A673 (cell line): ENCODE measurements around the gene TAS1R3. TPM values are rescaled to one million over a fixed set of nuclear protein-coding genes. Genes with fewer than 3 reads are reported as not detected.

ENCODE experiments used
- BruUV-seq: library from RNA; stranded (reverse); fragments of 400-500 nt; replicated peaks from 2 replicates; lab custom pipeline; 2021; lab: Mats Ljungman, UMichigan
- CTCF ChIA-PET: fragments of 300-600 bp; sonication (Branson Sonifier 250); formaldehyde crosslinking; loops from one replicate; lab custom pipeline; 2022; ENCODE audit warnings: antibody characterized with exemption; lab: Charles Lee
- POLR2A ChIA-PET: fragments of 300-600 bp; sonication (Branson Sonifier 250); formaldehyde crosslinking; loops from one replicate; lab custom pipeline; 2022; ENCODE audit warnings: antibody characterized with exemption; ENCODE audit not compliant: low non-redundant PET; lab: Charles Lee
- DNase-seq: peaks from one replicate; pipeline ENCODE4 v3.0.0-alpha.2; 2015; ENCODE audit warnings: low spot score
- H3K27ac ChIP-seq: fragments of 200-600 bp; sonication (generic); 2 replicates; pipeline ENCODE4 v1.5.1; 2016; ENCODE audit warnings: mixed run types, low read depth, mild to moderate bottlenecking, mixed read lengths, antibody characterized with exemption, low read length; ENCODE audit not compliant: poor library complexity, severe bottlenecking
- H3K27me3 ChIP-seq: fragments of 200-600 bp; sonication (generic); replicated peaks from 2 replicates; pipeline ENCODE4 v1.6.1; 2017; ENCODE audit warnings: mixed run types, low read depth, mild to moderate bottlenecking, mixed read lengths, antibody characterized with exemption, low read length; ENCODE audit not compliant: insufficient read depth, poor library complexity
- H3K36me3 ChIP-seq: fragments of 200-600 bp; sonication (generic); 2 replicates; pipeline ENCODE4 v1.6.1; 2016; ENCODE audit warnings: mixed run types, mild to moderate bottlenecking, mixed read lengths, antibody characterized with exemption, low read length; ENCODE audit not compliant: insufficient read depth, poor library complexity, severe bottlenecking
- H3K4me1 ChIP-seq: fragments of 200-600 bp; sonication (generic); 2 replicates; pipeline ENCODE4 v1.6.1; 2017; ENCODE audit warnings: mixed run types, mild to moderate bottlenecking, mixed read lengths, antibody characterized with exemption, low read length; ENCODE audit not compliant: insufficient read depth, poor library complexity, severe bottlenecking
- H3K4me3 ChIP-seq: fragments of 200-600 bp; sonication (generic); 2 replicates; pipeline ENCODE4 v1.5.1; 2016; ENCODE audit warnings: low read depth, mixed run types, mild to moderate bottlenecking, mixed read lengths, low read length; ENCODE audit not compliant: poor library complexity, severe bottlenecking
- H3K9me3 ChIP-seq: fragments of 200-600 bp; sonication (generic); 2 replicates; pipeline ENCODE4 v1.6.1; 2016; ENCODE audit warnings: mixed run types, low read depth, mild to moderate bottlenecking, mixed read lengths, antibody characterized with exemption, low read length; ENCODE audit not compliant: poor library complexity, severe bottlenecking
- EZH2 ChIP-seq: fragments of 200-600 bp; sonication (generic); IDR thresholded peaks from 2 replicates; pipeline ENCODE4 v1.6.1; 2017; ENCODE audit warnings: borderline replicate concordance, low read depth, mild to moderate bottlenecking, mixed read lengths, antibody characterized with exemption, low read length; ENCODE audit not compliant: poor library complexity, severe bottlenecking
- intact Hi-C: fragments of 100-400 bp; cut with micrococcal nuclease; formaldehyde crosslinking; loops from one replicate; pipeline ENCODE4 v1.10.0; 2022; ENCODE audit not compliant: unreplicated experiment
- total RNA-seq: library from RNA; stranded (reverse); gene quantifications from 2 replicates; pipeline ENCODE4 v1.2.3, GENCODE V29; 2021
- TF ChIP-seq, protein P1 (sequence below): fragments of 300-800, 200-600 bp; sonication (generic); conservative IDR thresholded peaks from 2 replicates; pipeline ENCODE4 v1.5.1; 2017; ENCODE audit warnings: low read depth, mild to moderate bottlenecking, antibody characterized with exemption, low read length, moderate library complexity, mixed read lengths

Gene TAS1R3
- total RNA-seq, 1 experiment from 2014 or later = 0.21 TPM

DNA sequence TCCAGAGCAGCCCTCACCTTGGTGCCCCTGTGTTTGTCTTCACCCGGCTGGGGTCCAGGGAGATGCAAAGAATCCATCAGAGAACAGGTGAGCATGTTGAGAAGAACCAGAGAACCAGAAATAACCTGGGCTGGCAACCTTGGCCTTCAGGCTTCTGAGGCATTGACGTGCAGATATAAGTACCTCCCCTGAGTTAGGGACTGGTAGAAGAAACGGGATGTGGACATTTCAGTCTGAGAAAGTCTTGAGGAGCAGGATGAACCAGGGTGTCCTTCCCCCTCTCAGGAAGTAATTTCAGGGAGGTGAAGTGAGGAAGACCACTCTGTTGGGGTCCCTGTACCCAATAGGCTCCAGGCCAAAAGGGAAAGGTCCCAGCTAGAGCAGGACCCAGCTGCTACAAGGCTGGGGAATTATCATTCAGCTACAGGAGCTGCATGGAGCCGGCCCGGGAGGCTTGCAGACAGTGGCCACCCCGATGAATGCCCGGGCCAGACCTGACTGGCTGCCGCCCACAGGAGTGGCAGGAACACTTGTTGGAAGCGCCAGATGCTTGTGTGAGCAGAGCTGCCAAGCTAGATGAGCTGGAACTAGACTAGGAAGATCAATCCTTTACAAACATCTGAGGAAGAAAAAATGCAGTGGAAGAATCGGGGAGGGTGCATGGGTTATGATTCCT, 45.6 kb downstream of the TAS1R3 start:
- CTCF ChIA-PET = no interaction called here
- DNase-seq = no peak

DNA sequence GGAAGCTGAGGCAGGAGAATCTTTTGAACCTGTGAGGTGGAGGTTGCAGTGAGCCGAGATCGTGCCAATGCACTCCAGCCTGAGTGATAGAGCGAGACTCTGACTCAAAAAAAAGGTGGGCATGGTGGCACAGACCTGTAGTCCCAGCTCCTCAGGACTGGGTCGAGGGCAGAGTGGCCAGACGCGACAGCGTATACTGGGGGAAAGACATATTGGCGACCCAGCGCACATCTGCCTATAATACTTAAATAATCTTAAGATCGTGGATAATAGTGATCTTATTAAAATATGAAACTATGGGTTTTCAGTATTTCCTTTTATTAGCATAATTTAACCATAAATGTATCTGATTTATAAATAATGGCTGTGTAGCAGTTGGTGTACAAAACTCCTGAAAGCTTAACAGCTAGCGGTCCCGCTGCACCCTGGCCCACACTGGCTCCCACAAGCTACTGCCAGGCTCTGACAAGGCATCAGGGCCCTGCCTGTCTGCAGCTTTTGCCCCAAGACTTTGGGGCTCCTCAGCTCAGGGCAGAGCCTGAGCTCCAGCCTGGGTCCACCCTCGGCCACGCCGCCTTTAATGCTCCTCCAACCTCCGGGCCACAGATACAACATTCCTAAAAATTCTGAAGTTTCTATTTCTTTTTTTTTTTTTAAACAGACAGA, 46.6 kb downstream of the TAS1R3 start:
- H3K4me3 ChIP-seq = no peak overlapping the region
- TF ChIP-seq EZH2 = no peak
- TF ChIP-seq, protein P1, sequence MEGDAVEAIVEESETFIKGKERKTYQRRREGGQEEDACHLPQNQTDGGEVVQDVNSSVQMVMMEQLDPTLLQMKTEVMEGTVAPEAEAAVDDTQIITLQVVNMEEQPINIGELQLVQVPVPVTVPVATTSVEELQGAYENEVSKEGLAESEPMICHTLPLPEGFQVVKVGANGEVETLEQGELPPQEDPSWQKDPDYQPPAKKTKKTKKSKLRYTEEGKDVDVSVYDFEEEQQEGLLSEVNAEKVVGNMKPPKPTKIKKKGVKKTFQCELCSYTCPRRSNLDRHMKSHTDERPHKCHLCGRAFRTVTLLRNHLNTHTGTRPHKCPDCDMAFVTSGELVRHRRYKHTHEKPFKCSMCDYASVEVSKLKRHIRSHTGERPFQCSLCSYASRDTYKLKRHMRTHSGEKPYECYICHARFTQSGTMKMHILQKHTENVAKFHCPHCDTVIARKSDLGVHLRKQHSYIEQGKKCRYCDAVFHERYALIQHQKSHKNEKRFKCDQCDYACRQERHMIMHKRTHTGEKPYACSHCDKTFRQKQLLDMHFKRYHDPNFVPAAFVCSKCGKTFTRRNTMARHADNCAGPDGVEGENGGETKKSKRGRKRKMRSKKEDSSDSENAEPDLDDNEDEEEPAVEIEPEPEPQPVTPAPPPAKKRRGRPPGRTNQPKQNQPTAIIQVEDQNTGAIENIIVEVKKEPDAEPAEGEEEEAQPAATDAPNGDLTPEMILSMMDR = no peak
- peaks cover 10% of the 10 kb centered on the region for H3K4me1 ChIP-seq
- DNase-seq = no peak
- H3K27ac ChIP-seq = no peak overlapping the region
- BruUV-seq = no TSS peak
- intact Hi-C loops = loop anchor here (10.0 kb wide), 1 partner anchor 263 kb away; the partner anchor contains the start of gene C1orf159
- CTCF ChIA-PET = interaction anchor here (0.6 kb wide), 1 partner anchor 25 kb away, joined by 3 read pairs; no protein-coding TSS in a partner anchor
- no peaks in the 10 kb centered on the region for H3K27me3 ChIP-seq
- POLR2A ChIA-PET = interaction anchor here (0.6 kb wide), 1 partner anchor 253 kb away, joined by 5 read pairs; no protein-coding TSS in a partner anchor
- H3K9me3 ChIP-seq = no peaks in the 10 kb centered on the region
- H3K36me3 ChIP-seq = no peaks in the 10 kb centered on the region

More for the DNA sequence above, 45.6 kb downstream of the TAS1R3 start:
- no peak overlapping the region for H3K27ac ChIP-seq
- POLR2A ChIA-PET = no interaction called here
- H3K9me3 ChIP-seq = no peaks in the 10 kb centered on the region
- no TSS peak for BruUV-seq
- no peaks in the 10 kb centered on the region for H3K27me3 ChIP-seq
- intact Hi-C loops = loop anchor here (10.0 kb wide), 1 partner anchor 262 kb away; the partner anchor contains the start of gene C1orf159
- no peaks in the 10 kb centered on the region for H3K36me3 ChIP-seq
- H3K4me1 ChIP-seq = peaks cover 10% of the 10 kb centered on the region
- no peak overlapping the region for H3K4me3 ChIP-seq
- TF ChIP-seq EZH2 = no peak
- TF ChIP-seq, protein P1 = no peak

DNA sequence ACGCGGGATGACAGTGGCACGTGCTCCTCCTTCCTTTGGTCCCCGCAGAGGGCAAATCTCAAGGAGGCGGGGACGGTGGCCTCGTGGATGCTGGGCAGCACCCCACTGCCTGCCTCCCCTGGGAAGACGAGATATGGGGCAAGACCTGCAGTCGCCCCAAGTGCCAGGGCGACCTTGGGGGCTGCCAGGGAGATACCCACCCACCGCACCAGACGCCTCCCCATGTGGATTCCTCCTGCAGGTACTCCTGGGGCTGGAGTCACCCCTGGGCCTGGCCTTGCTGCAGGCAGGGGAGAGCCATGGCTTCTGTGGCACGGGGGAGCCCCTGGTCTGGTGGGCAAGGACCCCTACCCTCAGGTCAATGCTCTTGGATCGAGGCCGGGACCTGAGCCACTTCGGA, 49.8 kb downstream of the TAS1R3 start:
- Histone ChIP-seq H3K9me3 (no peaks in the 10 kb centered on the region), H3K4me1 (no peaks in the 10 kb centered on the region), H3K27ac (no peak overlapping the region), H3K4me3 (no peak overlapping the region), H3K36me3 (peaks cover 4% of the 10 kb centered on the region), H3K27me3 (no peaks in the 10 kb centered on the region)
- DNase-seq = no peak
- CTCF ChIA-PET = no interaction called here
- intact Hi-C loops = no loop called here
- no TSS peak for BruUV-seq
- TF ChIP-seq, protein P1 = no peak
- TF ChIP-seq EZH2 = no peak
- POLR2A ChIA-PET = no interaction called here
